K562 (cell line): ENCODE data around the gene ARAF. TPM values are rescaled to one million over a fixed set of nuclear protein-coding genes. Genes with fewer than 3 reads are reported as not detected.

Source experiments
- ATAC-seq: fragments of 200-7000 bp; cut with Tn5 transposase; 3 replicates; pipeline ENCODE4 v1.9.1; 2020; ENCODE audit warnings: moderate library complexity
- BruUV-seq: library from RNA; stranded (reverse); fragments of 400-500 nt; replicated peaks from 2 replicates; lab custom pipeline; 2021; lab: Mats Ljungman, UMichigan
- CTCF ChIA-PET: fragments of 300-600 bp; formaldehyde crosslinking; extraction: SDS; loops from one replicate; lab custom pipeline; 2021; ENCODE audit warnings: low intra/inter-chr PET ratio; lab: Yijun Ruan, JAX
- POLR2A ChIA-PET: fragments of 300-600, 350-650 bp; sonication (Branson Sonifier 250); formaldehyde crosslinking; extraction: SDS; loops from one replicate; lab custom pipeline; 2021; ENCODE audit warnings: antibody characterized with exemption, inconsistent platforms; lab: Yijun Ruan, JAX
- DNase-seq, 4 experiments: peaks; one replicate each; pipeline versions ENCODE4 v3.0.0 to v3.0.0-alpha.2; 2011 to 2018; ENCODE audit warnings: low spot score in 3 of 4, mixed read lengths in 3 of 4; ENCODE audit errors: extremely low read depth in 1 of 4
- FAIRE-seq: peaks from 2 replicates; lab custom pipeline; 2011; peaks lifted over from hg19 to GRCh38; lab: Jason Lieb, UNC
- H2AFZ ChIP-seq: 2 replicates; pipeline ENCODE4 v1.6.0; 2011; ENCODE audit warnings: low read depth, low read length, control low read depth, inconsistent platforms
- H3K27ac ChIP-seq: fragments of 200-600 bp; 3 replicates; pipeline ENCODE4 v1.8.0; 2011; ENCODE audit warnings: low read depth, mild to moderate bottlenecking, control low read depth, inconsistent platforms, low read length, moderate library complexity, mixed read lengths; ENCODE audit errors: extremely low read depth
- H3K27me3 ChIP-seq, 2 experiments: fragments of 300-600 bp in 1 of 2; 2 replicates in 1 of 2; 3 replicates in 1 of 2; pipeline versions ENCODE4 v1.6.0 to v1.8.0; 2011; ENCODE audit warnings: inconsistent platforms in 2 of 2, low read length in 2 of 2, mild to moderate bottlenecking in 1 of 2, mixed read lengths in 1 of 2, moderate library complexity in 1 of 2; ENCODE audit not compliant: control insufficient read depth in 2 of 2, insufficient read depth in 2 of 2
- H3K36me3 ChIP-seq: fragments of 300-600 bp; 3 replicates; pipeline ENCODE4 v1.8.0; 2011; ENCODE audit warnings: mild to moderate bottlenecking, low read length, inconsistent platforms; ENCODE audit not compliant: control insufficient read depth, insufficient read depth
- H3K4me1 ChIP-seq, 2 experiments: fragments of 200-600 bp in 1 of 2; replicated peaks in 1 of 2; 2 replicates in 1 of 2; 3 replicates in 1 of 2; pipeline versions ENCODE4 v1.5.1 to v1.8.0; 2011; ENCODE audit warnings: inconsistent platforms in 2 of 2, low read length in 2 of 2, mild to moderate bottlenecking in 1 of 2, mixed read lengths in 1 of 2, moderate library complexity in 1 of 2; ENCODE audit not compliant: control insufficient read depth in 2 of 2, insufficient read depth in 2 of 2
- H3K4me2 ChIP-seq: 2 replicates; pipeline ENCODE4 v1.6.1; 2011; ENCODE audit warnings: low read length, control low read depth, inconsistent platforms, mixed read lengths; ENCODE audit not compliant: insufficient read depth
- H3K4me3 ChIP-seq: fragments of 200-600 bp; sonication (generic), shearing (Covaris generic); 2 replicates; pipeline ENCODE4 v1.5.1; 2016; ENCODE audit warnings: control low read depth, inconsistent platforms
- H3K79me2 ChIP-seq: fragments of 200-600 bp; 3 replicates; pipeline ENCODE4 v1.8.0; 2011; ENCODE audit warnings: low read length, inconsistent platforms; ENCODE audit not compliant: control insufficient read depth, insufficient read depth
- H3K9ac ChIP-seq, 2 experiments: 2 replicates each; pipeline versions ENCODE4 v1.6.0 to v1.6.1; 2011; ENCODE audit warnings: low read depth in 2 of 2, low read length in 2 of 2, control low read depth in 1 of 2, inconsistent platforms in 1 of 2, mild to moderate bottlenecking in 1 of 2, mixed read lengths in 1 of 2; ENCODE audit not compliant: insufficient read depth in 1 of 2
- H3K9me1 ChIP-seq: one replicate; pipeline ENCODE4 v1.6.0; 2011; ENCODE audit warnings: inconsistent platforms, mild to moderate bottlenecking, low read length, moderate library complexity; ENCODE audit not compliant: control insufficient read depth, insufficient read depth
- H3K9me3 ChIP-seq: replicated peaks from 2 replicates; pipeline ENCODE4 v1.5.1; 2011; ENCODE audit warnings: low read depth, low read length, inconsistent platforms; ENCODE audit not compliant: control insufficient read depth, insufficient read depth
- H4K20me1 ChIP-seq: replicated peaks from 2 replicates; pipeline ENCODE4 v1.6.1; 2011; ENCODE audit warnings: low read length, inconsistent platforms, mixed read lengths; ENCODE audit not compliant: control insufficient read depth, insufficient read depth
- BMI1 ChIP-seq: fragments of 150-350 bp; IDR thresholded peaks from 2 replicates; pipeline ENCODE4 v1.6.1; 2014; ENCODE audit warnings: low read length
- FIP1L1 ChIP-seq: fragments of 200-400 bp; formaldehyde crosslinking; IDR thresholded peaks from 2 replicates; pipeline ENCODE4 v1.6.1; 2018; ENCODE audit warnings: mild to moderate bottlenecking, low read depth, low read length; ENCODE audit not compliant: poor library complexity, severe bottlenecking
- FOSL1 ChIP-seq: fragments of 200-800 bp; sonication (Bioruptor generic); conservative IDR thresholded peaks from 2 replicates; pipeline ENCODE4 v1.6.1; 2016; ENCODE audit warnings: missing genetic modification characterization, missing compliant biosample characterization
- FUS ChIP-seq: fragments of 200-400 bp; formaldehyde crosslinking; optimal IDR thresholded peaks from 2 replicates; pipeline ENCODE3; 2017; ENCODE audit warnings: low read depth, low read length
- NFYB ChIP-seq: IDR thresholded peaks from 2 replicates; pipeline ENCODE4 v1.6.1; 2011; ENCODE audit warnings: mild to moderate bottlenecking, moderate library complexity; ENCODE audit not compliant: insufficient read length; ENCODE audit errors: extremely low read depth
- NR2C2 ChIP-seq, 2 experiments: fragments of 200-800 bp in 1 of 2; sonication (Bioruptor generic) in 1 of 2; sonication (generic) in 1 of 2; formaldehyde crosslinking in 1 of 2; IDR thresholded peaks; 2 replicates each; pipeline versions ENCODE4 v1.6.1 to v1.8.0; 2016 to 2022; ENCODE audit warnings: mild to moderate bottlenecking in 1 of 2, missing compliant biosample characterization in 1 of 2, missing genetic modification characterization in 1 of 2, missing genetic modification reagents in 1 of 2
- SRSF3 ChIP-seq: fragments of 200-400 bp; formaldehyde crosslinking; IDR thresholded peaks from 2 replicates; pipeline ENCODE4 v1.6.1; 2016; ENCODE audit warnings: mild to moderate bottlenecking, low read length, moderate library complexity; ENCODE audit not compliant: insufficient read depth
- STAG1 ChIP-seq: sonication (generic); formaldehyde crosslinking; IDR thresholded peaks from 2 replicates; pipeline ENCODE4 v1.5.0; 2020; ENCODE audit warnings: missing genetic modification reagents, borderline replicate concordance
- ZFP36 ChIP-seq: fragments of 150-350 bp; IDR thresholded peaks from 2 replicates; pipeline ENCODE4 v1.6.1; 2018; ENCODE audit warnings: low read length, low read depth; ENCODE audit not compliant: partially characterized antibody
- ZNF174 ChIP-seq: fragments of 250-450 bp; sonication (Bioruptor Pico); IDR thresholded peaks from 2 replicates; pipeline ENCODE4 v1.4.0; 2020; ENCODE audit warnings: mild to moderate bottlenecking
- ZNF507 ChIP-seq: conservative IDR thresholded peaks from 2 replicates; pipeline ENCODE4 v1.6.1; 2017; ENCODE audit warnings: missing genetic modification characterization, missing compliant biosample characterization
- WGBS: fragments of 100-300 bp; shearing (Covaris generic); methylation state at CpG from one replicate; pipeline ENCODE4 v1.1.6; 2016; ENCODE audit warnings: low coverage, mixed read lengths; ENCODE audit not compliant: insufficient coverage; ENCODE audit errors: missing lambda C conversion rate; 5-methylcytosine and 5-hydroxymethylcytosine counted together
- in situ Hi-C: fragments of 300-500 bp; cut with MboI; formaldehyde crosslinking; loops from 4 replicates; pipeline ENCODE4 v1.15.0; 2018; ENCODE audit warnings: inconsistent platforms, mixed read lengths
- intact Hi-C: fragments of 100-400 bp; cut with micrococcal nuclease; formaldehyde crosslinking; loops from 2 replicates; pipeline ENCODE4 v1.14.2; 2022
- polyA plus RNA-seq, 8 experiments: library from polyadenylated mRNA; depleted of rRNA in 4 of 8; stranded (reverse) in 5 of 8; unstranded in 3 of 8; fragments of >200 nt; fragmentation: Nextera tagmentation in 2 of 8; fragmentation: Illumina TruSeq in 1 of 8; extraction: Ambion mirVana in 2 of 8; extraction: Trizol in 1 of 8; gene quantifications; 2 replicates each; pipeline versions ENCODE4 v1.2.1 to v1.2.3, GENCODE V29; 2011 to 2014; ENCODE audit warnings: inconsistent platforms in 1 of 8, missing spikeins in 1 of 8
- total RNA-seq, 7 experiments: library from RNA; depleted of rRNA in 6 of 7; stranded (reverse); fragments of >200 nt in 6 of 7; fragmentation: Illumina TruSeq in 2 of 7; extraction: Trizol in 2 of 7; gene quantifications; 2 replicates each; pipeline versions ENCODE4 v1.2.1 to v1.2.3, GENCODE V29; 2011 to 2021; ENCODE audit warnings: low replicate concordance in 1 of 7
- TF ChIP-seq, protein P1 (sequence below): fragments of 150-350 bp; conservative IDR thresholded peaks from 2 replicates; pipeline ENCODE4 v1.6.1; 2014; ENCODE audit warnings: low read length
- TF ChIP-seq, protein P2 (sequence below): fragments of 450-650 bp; IDR thresholded peaks from 2 replicates; pipeline ENCODE4 v1.7.0; 2016; ENCODE audit warnings: borderline replicate concordance
- TF ChIP-seq, protein P3 (sequence below): fragments of 250-450 bp; sonication (Bioruptor Pico); IDR thresholded peaks from 2 replicates; pipeline ENCODE4 v1.8.0; 2021; ENCODE audit warnings: mild to moderate bottlenecking, moderate library complexity

Gene ARAF
- total and polyA plus RNA-seq, 9 of the 15 experiments (the other 6 are each of a cell fraction or from before 2014, with no cell fraction given), result 5.5 to 70.0 (median 29.4) TPM

DNA sequence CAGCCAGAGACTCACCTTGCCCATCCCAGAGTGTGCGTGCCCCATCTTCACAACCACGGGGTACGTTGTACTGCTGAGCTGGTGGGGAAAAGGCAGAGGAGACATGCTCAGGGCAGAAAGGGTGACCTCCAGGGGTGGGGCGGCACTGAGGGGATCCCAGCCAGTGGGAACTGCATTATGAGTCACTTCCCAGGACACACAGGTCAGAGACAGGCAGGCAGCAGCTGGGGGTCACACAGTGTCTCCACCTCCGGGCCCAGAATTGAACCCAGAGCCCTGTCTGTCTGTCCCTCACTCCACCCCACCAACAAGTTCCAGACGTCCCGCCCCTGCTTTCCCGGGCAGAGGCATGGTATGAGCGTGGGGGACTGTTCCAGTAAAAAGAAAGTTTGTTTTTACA, 16.4 kb downstream of the ARAF start:
- Histone ChIP-seq H3K4me1 (peaks cover 17 to 40% of the 10 kb centered on the region in 2 experiments; a peak in 4 of 5 replicates), H3K4me3 (no peak overlapping the region), H3K9me1 (no peaks in the 10 kb centered on the region), H3K9ac (peak overlapping the region in 1 of 2 experiments; percentile 58; a peak in 2 of 4 replicates), H3K27ac (no peak overlapping the region), H3K4me2 (peak overlapping the region; percentile 18; the same call in 1 of the 2 replicates), H3K9me3 (no peaks in the 10 kb centered on the region), H2AFZ (peak overlapping the region; percentile 44; the same call in 1 of the 2 replicates), H3K27me3 (no peaks in the 10 kb centered on the region), H3K36me3 (no peaks in the 10 kb centered on the region), H3K79me2 (peaks cover 9% of the 10 kb centered on the region), H4K20me1 (no peaks in the 10 kb centered on the region)
- no peak for ATAC-seq
- intact Hi-C loops (no loop called here), in situ Hi-C loops (no loop called here)
- CTCF ChIA-PET, result no interaction called here
- 30% methylated on average over 9 of the region's 9 CpGs for WGBS
- DNase-seq, result peak in 1 of 4 experiments; percentile 51
- BruUV-seq, result no TSS peak
- POLR2A ChIA-PET, result no interaction called here
- no peak for FAIRE-seq
- TF ChIP-seq, protein P1, sequence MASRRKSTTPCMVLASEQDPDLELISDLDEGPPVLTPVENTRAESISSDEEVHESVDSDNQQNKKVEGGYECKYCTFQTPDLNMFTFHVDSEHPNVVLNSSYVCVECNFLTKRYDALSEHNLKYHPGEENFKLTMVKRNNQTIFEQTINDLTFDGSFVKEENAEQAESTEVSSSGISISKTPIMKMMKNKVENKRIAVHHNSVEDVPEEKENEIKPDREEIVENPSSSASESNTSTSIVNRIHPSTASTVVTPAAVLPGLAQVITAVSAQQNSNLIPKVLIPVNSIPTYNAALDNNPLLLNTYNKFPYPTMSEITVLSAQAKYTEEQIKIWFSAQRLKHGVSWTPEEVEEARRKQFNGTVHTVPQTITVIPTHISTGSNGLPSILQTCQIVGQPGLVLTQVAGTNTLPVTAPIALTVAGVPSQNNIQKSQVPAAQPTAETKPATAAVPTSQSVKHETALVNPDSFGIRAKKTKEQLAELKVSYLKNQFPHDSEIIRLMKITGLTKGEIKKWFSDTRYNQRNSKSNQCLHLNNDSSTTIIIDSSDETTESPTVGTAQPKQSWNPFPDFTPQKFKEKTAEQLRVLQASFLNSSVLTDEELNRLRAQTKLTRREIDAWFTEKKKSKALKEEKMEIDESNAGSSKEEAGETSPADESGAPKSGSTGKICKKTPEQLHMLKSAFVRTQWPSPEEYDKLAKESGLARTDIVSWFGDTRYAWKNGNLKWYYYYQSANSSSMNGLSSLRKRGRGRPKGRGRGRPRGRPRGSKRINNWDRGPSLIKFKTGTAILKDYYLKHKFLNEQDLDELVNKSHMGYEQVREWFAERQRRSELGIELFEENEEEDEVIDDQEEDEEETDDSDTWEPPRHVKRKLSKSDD, result no peak
- TF ChIP-seq ZNF507 (tag) (no peak), SRSF3 (no peak), NFYB (no peak), ZFP36 (peak; percentile 52), NR2C2 (CRISPR knock-in tag; IDR thresholded peaks at IDR 0.05) (no peak), NR2C2 (tag; IDR thresholded peaks at IDR 0.05) (no peak), FUS (no peak), STAG1 (CRISPR knock-in tag) (no peak), ZNF174 (CRISPR knock-in tag) (no peak), BMI1 (no peak), FIP1L1 (no peak), FOSL1 (peak; percentile 38)
- TF ChIP-seq, protein P2, sequence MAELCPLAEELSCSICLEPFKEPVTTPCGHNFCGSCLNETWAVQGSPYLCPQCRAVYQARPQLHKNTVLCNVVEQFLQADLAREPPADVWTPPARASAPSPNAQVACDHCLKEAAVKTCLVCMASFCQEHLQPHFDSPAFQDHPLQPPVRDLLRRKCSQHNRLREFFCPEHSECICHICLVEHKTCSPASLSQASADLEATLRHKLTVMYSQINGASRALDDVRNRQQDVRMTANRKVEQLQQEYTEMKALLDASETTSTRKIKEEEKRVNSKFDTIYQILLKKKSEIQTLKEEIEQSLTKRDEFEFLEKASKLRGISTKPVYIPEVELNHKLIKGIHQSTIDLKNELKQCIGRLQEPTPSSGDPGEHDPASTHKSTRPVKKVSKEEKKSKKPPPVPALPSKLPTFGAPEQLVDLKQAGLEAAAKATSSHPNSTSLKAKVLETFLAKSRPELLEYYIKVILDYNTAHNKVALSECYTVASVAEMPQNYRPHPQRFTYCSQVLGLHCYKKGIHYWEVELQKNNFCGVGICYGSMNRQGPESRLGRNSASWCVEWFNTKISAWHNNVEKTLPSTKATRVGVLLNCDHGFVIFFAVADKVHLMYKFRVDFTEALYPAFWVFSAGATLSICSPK, result no peak
- TF ChIP-seq, protein P3, sequence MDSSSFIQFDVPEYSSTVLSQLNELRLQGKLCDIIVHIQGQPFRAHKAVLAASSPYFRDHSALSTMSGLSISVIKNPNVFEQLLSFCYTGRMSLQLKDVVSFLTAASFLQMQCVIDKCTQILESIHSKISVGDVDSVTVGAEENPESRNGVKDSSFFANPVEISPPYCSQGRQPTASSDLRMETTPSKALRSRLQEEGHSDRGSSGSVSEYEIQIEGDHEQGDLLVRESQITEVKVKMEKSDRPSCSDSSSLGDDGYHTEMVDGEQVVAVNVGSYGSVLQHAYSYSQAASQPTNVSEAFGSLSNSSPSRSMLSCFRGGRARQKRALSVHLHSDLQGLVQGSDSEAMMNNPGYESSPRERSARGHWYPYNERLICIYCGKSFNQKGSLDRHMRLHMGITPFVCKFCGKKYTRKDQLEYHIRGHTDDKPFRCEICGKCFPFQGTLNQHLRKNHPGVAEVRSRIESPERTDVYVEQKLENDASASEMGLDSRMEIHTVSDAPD, result no peak
